NT2/D1 (cell line): ENCODE measurements around the gene MYL12A.

Experiments
- SUZ12 ChIP-seq: IDR thresholded peaks from 2 replicates; pipeline ENCODE4 v1.6.1; 2011; ENCODE audit not compliant: insufficient read length, insufficient read depth; ENCODE audit errors: extremely low read depth
- YY1 ChIP-seq: IDR thresholded peaks from 2 replicates; pipeline ENCODE4 v1.6.1; 2011; ENCODE audit not compliant: insufficient read length, insufficient read depth
- ZNF274 ChIP-seq: IDR thresholded peaks from 2 replicates; pipeline ENCODE4 v1.6.1; 2011; ENCODE audit warnings: mild to moderate bottlenecking, low read depth, low read length

DNA sequence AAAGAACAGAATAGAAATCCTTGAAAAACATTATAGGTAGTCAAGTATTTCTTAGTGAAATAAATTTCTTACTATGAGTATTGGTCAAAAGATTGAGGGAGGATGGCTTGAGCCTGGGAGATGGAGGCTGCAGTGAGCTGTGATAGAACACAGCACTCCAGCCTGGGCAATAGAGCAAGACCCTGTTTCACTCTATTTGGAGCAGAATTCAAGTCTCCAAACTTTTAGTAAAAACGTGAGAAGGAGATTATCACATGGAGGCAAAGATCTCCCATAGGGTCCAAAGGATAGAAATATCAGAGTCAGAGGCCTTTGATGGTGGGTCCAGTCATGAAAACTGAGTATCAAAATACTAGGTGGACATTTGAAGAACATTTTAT, 2.4 kb upstream of the MYL12A start:
- no peak for TF ChIP-seq YY1
- no peak for TF ChIP-seq SUZ12
- no peak for TF ChIP-seq ZNF274
